Measurements from ENCODE around the gene MGLL.

GRCh38 chr3:127693336-127693843 lies 128.9 kb downstream of the MGLL start:
- TF ChIP-seq CTCF (IDR thresholded peaks at IDR 0.05; ENCODE audit: insufficient read depth, low read length, poor library complexity, severe bottlenecking) (no peak), EZH2phosphoT487 (conservative IDR thresholded peaks at IDR 0.05; ENCODE audit: low read length) (no peak)
